Transverse colon (tissue), 4 donors: ENCODE measurements around the gene GCNT1.

ENCODE experiments used
- CTCF ChIP-seq, 5 experiments: fragments of 200-600 bp in 3 of 5; fragments of 450-650 bp in 2 of 5; sonication (generic) in 3 of 5; IDR thresholded peaks; 1 replicate in 2 of 5; 2 replicates in 3 of 5; pipeline ENCODE4 v1.5.1; 2016 to 2017; ENCODE audit warnings: antibody characterized with exemption in 5 of 5, inconsistent platforms in 3 of 5, mild to moderate bottlenecking in 2 of 5, moderate library complexity in 1 of 5
- EP300 ChIP-seq: sonication (generic); formaldehyde crosslinking; IDR thresholded peaks from one replicate; pipeline ENCODE4 v1.6.1; 2017; ENCODE audit warnings: antibody characterized with exemption, low read depth
- POLR2A ChIP-seq: fragments of 450-650 bp; IDR thresholded peaks from one replicate; pipeline ENCODE4 v1.6.1; 2016; ENCODE audit warnings: antibody characterized with exemption, mild to moderate bottlenecking, moderate library complexity
- POLR2AphosphoS5 ChIP-seq, 3 donors: sonication (generic); formaldehyde crosslinking; IDR thresholded peaks; one replicate each; pipeline ENCODE4 v1.6.1; 2016; ENCODE audit warnings: antibody characterized with exemption in 3 of 3

GRCh38 chr9:76462126-76462525, 3.1 kb downstream of the GCNT1 start:
- TF ChIP-seq CTCF (IDR thresholded peaks at IDR 0.05) = no peak
- no peak for TF ChIP-seq POLR2AphosphoS5 (IDR thresholded peaks at IDR 0.05)
- TF ChIP-seq POLR2A = no peak
- TF ChIP-seq EP300 = no peak
